ENCODE data around the gene IL31RA. TPM values are rescaled to one million over a fixed set of nuclear protein-coding genes. Genes with fewer than 3 reads are reported as not detected.

IL31RA gene
- polyA plus RNA-seq, 2 of the 4 experiments (the other 2 are of a cell fraction): 0.94 to 2.0 TPM

- TF ChIP-seq REST (IDR thresholded peaks at IDR 0.05): no peak
- no peak for TF ChIP-seq HES2 (IDR thresholded peaks at IDR 0.05)
- TF ChIP-seq NR3C1 (IDR thresholded peaks at IDR 0.05): no peak
- TF ChIP-seq CBX2 (IDR thresholded peaks at IDR 0.05; ENCODE audit: borderline replicate concordance, low read depth): no peak
- no peak for TF ChIP-seq MAX (IDR thresholded peaks at IDR 0.05)
Observed at GRCh38 chr5:55853818-55854217, 2.7 kb downstream of the IL31RA start (continued).

GRCh38 chr5:55855509-55855908, 4.4 kb downstream of the IL31RA start:
- H3K4me3 ChIP-seq: no peak overlapping the region
- TF ChIP-seq HDAC2 (IDR thresholded peaks at IDR 0.05) (no peak), TP53 (CRISPR knock-in tag; IDR thresholded peaks at IDR 0.05) (no peak), RAD21 (conservative IDR thresholded peaks at IDR 0.05 in 1 of 2, IDR thresholded peaks at IDR 0.05 in 1 of 2) (no peak), ESRRA (IDR thresholded peaks at IDR 0.05; ENCODE audit: borderline replicate concordance, low read length) (no peak), NFE2L2 (conservative IDR thresholded peaks at IDR 0.05; ENCODE audit: low read length) (no peak), ELK1 (IDR thresholded peaks at IDR 0.05; ENCODE audit: low read depth, low read length) (no peak), KDM1A (IDR thresholded peaks at IDR 0.05; ENCODE audit: low read depth) (no peak), EHF (CRISPR knock-in tag; IDR thresholded peaks at IDR 0.05) (no peak), RNF2 (IDR thresholded peaks at IDR 0.05; ENCODE audit: borderline replicate concordance, low read depth) (no peak), HMGXB4 (CRISPR knock-in tag; IDR thresholded peaks at IDR 0.05; ENCODE audit: borderline replicate concordance) (no peak), ATOH8 (CRISPR knock-in tag; IDR thresholded peaks at IDR 0.05; ENCODE audit: low read depth) (no peak), CEBPB (IDR thresholded peaks at IDR 0.05) (no peak), SREBF2 (IDR thresholded peaks at IDR 0.05) (no peak), NPAS2 (CRISPR knock-in tag; IDR thresholded peaks at IDR 0.05; ENCODE audit: borderline replicate concordance) (no peak), EHMT2 (IDR thresholded peaks at IDR 0.05; ENCODE audit: low read depth) (no peak), EP300 (IDR thresholded peaks at IDR 0.05) (no peak), BHLHE40 (IDR thresholded peaks at IDR 0.05; ENCODE audit: low read depth, low read length) (no peak), JUNB (IDR thresholded peaks at IDR 0.05) (no peak), PBX3 (IDR thresholded peaks at IDR 0.05) (no peak), FOXS1 (CRISPR knock-in tag; IDR thresholded peaks at IDR 0.05) (no peak)
- H3K27ac ChIP-seq: no peak overlapping the region
- H3K4me1 ChIP-seq: peaks cover 12% of the 10 kb centered on the region; the same call in 2 of the 3 replicates
- ATAC-seq (no peak), FAIRE-seq (no peak), DNase-seq (ENCODE audit: low read depth in 1 of 2, low spot score in 1 of 2) (no peak)
- CTCF ChIA-PET: interaction anchor here (1.3 kb wide), 1 partner anchor 30 kb away, joined by 4 read pairs; no protein-coding TSS in a partner anchor
- POLR2A ChIA-PET: no interaction called here
- no peak overlapping the region for H3K4me2 ChIP-seq
- H3K9me3 ChIP-seq: no peaks in the 10 kb centered on the region
- WGBS (ENCODE audit: missing lambda C conversion rate): 90% methylated on average over 5 of the region's 5 CpGs

Data from A549 (cell line).